Heart left ventricle (tissue), 16 donors: ENCODE results near the gene PDCD7. TPM values are rescaled to one million over a fixed set of nuclear protein-coding genes. Genes with fewer than 3 reads are reported as not detected.

Experiments
- ATAC-seq, 4 donors: fragments of 200-7000 bp; cut with Tn5 transposase; one replicate each; pipeline ENCODE4 v1.9.1; 2020 to 2022; ENCODE audit warnings: moderate library complexity in 4 of 4, mild to moderate bottlenecking in 3 of 4, moderate number of reproducible peaks in 1 of 4
- DNase-seq, 5 donors: peaks; one replicate each; pipeline ENCODE4 v3.0.0-alpha.2; 2020
- H3K27ac ChIP-seq, 12 donors: fragments of 200-600 bp; sonication (generic) in 4 of 12; one replicate each; pipeline versions ENCODE4 v1.5.0 to v1.8.0; 2016 to 2022; ENCODE audit warnings: mild to moderate bottlenecking in 2 of 12
- H3K27me3 ChIP-seq, 9 donors: fragments of 200-600 bp; sonication (generic) in 2 of 9; one replicate each; pipeline versions ENCODE4 v1.5.1 to v1.8.0; 2016 to 2022; ENCODE audit warnings: mild to moderate bottlenecking in 3 of 9
- H3K36me3 ChIP-seq, 9 donors: fragments of 200-600 bp; sonication (generic) in 2 of 9; one replicate each; pipeline versions ENCODE4 v1.5.0 to v1.8.0; 2018 to 2022; ENCODE audit warnings: mild to moderate bottlenecking in 2 of 9
- H3K4me1 ChIP-seq, 12 donors: fragments of 200-600 bp; sonication (generic) in 4 of 12; one replicate each; pipeline versions ENCODE4 v1.5.0 to v1.8.0; 2016 to 2022; ENCODE audit warnings: mild to moderate bottlenecking in 3 of 12
- H3K4me3 ChIP-seq, 12 donors: fragments of 200-600 bp; sonication (generic) in 4 of 12; one replicate each; pipeline versions ENCODE4 v1.5.0 to v1.8.0; 2017 to 2022; ENCODE audit warnings: mild to moderate bottlenecking in 9 of 12, moderate library complexity in 4 of 12
- H3K9me3 ChIP-seq, 12 donors: fragments of 200-600 bp; sonication (generic) in 4 of 12; one replicate each; pipeline versions ENCODE4 v1.5.0 to v1.8.0; 2016 to 2022; ENCODE audit warnings: mild to moderate bottlenecking in 1 of 12
- POLR2A ChIP-seq, 2 donors: fragments of 450-650 bp; IDR thresholded peaks; one replicate each; pipeline ENCODE4 v1.6.1; 2017; ENCODE audit warnings: antibody characterized with exemption in 2 of 2, mild to moderate bottlenecking in 2 of 2, moderate library complexity in 2 of 2
- WGBS, 4 donors: extraction: QIAGEN DNeasy Blood & Tissue Kit in 2 of 4; methylation state at CpG; one replicate each; pipeline versions ENCODE4 v1.1.5 to v1.1.7; 2013 to 2018; 5-methylcytosine and 5-hydroxymethylcytosine counted together
- intact Hi-C, 10 donors: fragments of 100-400 bp; cut with DNase I; formaldehyde crosslinking; loops; one replicate each; pipeline versions ENCODE4 v1.11.1 to v1.14.2; 2022
- polyA plus RNA-seq, 2 donors: library from polyadenylated mRNA; stranded (reverse); fragments of 200-250 nt; gene quantifications; one replicate each; pipeline ENCODE4 v1.2.3, GENCODE V29; 2013
- total RNA-seq, 9 donors: library from RNA; depleted of rRNA in 2 of 9; stranded (reverse); fragments of >200 nt in 2 of 9; fragmentation: NEBNext Ultra II Directional in 3 of 9; extraction: Animal tissue kit (Norgen Biotek cat#: 25700) in 3 of 9; gene quantifications; one replicate each; pipeline versions ENCODE4 v1.1.0 to v1.2.4, GENCODE V29; 2016 to 2023
- TF ChIP-seq, protein P1 (sequence below), 12 donors: fragments of 200-600 bp; sonication (generic) in 4 of 12; IDR thresholded peaks; one replicate each; pipeline versions ENCODE4 v1.5.0 to v1.8.0; 2018 to 2022; ENCODE audit warnings: antibody characterized with exemption in 12 of 12, mild to moderate bottlenecking in 5 of 12
- donor health status: ischemic (EF 13 %, LVEDD 7.1; RV severe dilation, severe dysfunction).
- donor health status: healthy with polysubstance abuse.
- donor health status: DM: no; HTN: yes; CAD: no.
- donor health status: DM: no; HTN: no; CAD: no.
- donor health status: ischemic (EF 25% LVEDD 6.9; RV normal size, moderate dysfunction).
- donor health status: ischemic (EF 25% LVEDD 5.7; RV mildly dilated, moderate dysfunction).
- donor health status: healthy.
- donor health status: DM: yes; HTN: yes; CAD: no.
- donor health status: ischemic (EF 35%, LVEDD 5.7; RV mildly dilated, moderate dysfunction).
- donor health status: nonischemic (EF 11% LVEDD 7.7; RV severe dilation, severe dysfunction).
- donor health status: DM: yes; HTN: yes; CAD: no.
- donor health status: PGD.
- donor health status: ischemic (EF 29% LVEDD 5.4; RV normal size, mild dysfunction).
- donor health status: nonischemic (EF 23%, LVEDD 6.1; RV moderate dilation, normal function).

Gene PDCD7
- total and polyA plus RNA-seq, 11 donors: 9.5 to 21.9 (median 13.7) TPM

DNA sequence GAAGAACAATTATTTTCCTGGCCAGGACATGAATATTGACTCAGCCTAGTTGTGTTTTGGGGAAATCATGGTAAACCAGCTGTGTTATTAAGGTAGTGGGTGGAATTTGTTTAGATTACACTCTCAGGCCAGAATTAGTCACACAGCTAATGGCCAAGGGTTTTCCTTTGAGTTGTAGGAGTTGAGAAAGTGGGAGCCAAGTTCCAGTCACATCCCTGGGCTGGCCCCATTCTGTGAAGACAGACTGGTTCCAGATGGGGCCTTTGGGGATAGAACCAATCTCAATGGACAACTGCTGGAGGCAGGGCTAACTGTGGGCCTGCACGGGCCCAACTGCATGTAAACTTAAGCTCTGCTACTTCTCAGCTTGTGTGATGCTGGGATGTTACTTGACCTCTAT is 64.4 kb downstream of the PDCD7 start:
- no peaks in the 10 kb centered on the region for H3K36me3 ChIP-seq
- peak overlapping the region; percentile 59 to 93 (median 81) for H3K27ac ChIP-seq
- TF ChIP-seq, protein P1, sequence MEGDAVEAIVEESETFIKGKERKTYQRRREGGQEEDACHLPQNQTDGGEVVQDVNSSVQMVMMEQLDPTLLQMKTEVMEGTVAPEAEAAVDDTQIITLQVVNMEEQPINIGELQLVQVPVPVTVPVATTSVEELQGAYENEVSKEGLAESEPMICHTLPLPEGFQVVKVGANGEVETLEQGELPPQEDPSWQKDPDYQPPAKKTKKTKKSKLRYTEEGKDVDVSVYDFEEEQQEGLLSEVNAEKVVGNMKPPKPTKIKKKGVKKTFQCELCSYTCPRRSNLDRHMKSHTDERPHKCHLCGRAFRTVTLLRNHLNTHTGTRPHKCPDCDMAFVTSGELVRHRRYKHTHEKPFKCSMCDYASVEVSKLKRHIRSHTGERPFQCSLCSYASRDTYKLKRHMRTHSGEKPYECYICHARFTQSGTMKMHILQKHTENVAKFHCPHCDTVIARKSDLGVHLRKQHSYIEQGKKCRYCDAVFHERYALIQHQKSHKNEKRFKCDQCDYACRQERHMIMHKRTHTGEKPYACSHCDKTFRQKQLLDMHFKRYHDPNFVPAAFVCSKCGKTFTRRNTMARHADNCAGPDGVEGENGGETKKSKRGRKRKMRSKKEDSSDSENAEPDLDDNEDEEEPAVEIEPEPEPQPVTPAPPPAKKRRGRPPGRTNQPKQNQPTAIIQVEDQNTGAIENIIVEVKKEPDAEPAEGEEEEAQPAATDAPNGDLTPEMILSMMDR (IDR thresholded peaks at IDR 0.05): no peak
- TF ChIP-seq POLR2A (IDR thresholded peaks at IDR 0.05): no peak
- peak; percentile 51 to 75 (median 71) for DNase-seq
- H3K4me3 ChIP-seq: no peak overlapping the region
- peaks cover 18 to 82% (median 45%) of the 10 kb centered on the region in 12 donors for H3K4me1 ChIP-seq
- 40 to 63% (median 56%) methylated on average over 1 of the region's 1 CpG for WGBS, 4 donors
- no peaks in the 10 kb centered on the region for H3K9me3 ChIP-seq
- ATAC-seq: peak; percentile 21 to 72 (median 62)
- intact Hi-C loops: no loop called here
- H3K27me3 ChIP-seq: peaks cover 0 to 23% (median 0%) of the 10 kb centered on the region in 9 donors

DNA sequence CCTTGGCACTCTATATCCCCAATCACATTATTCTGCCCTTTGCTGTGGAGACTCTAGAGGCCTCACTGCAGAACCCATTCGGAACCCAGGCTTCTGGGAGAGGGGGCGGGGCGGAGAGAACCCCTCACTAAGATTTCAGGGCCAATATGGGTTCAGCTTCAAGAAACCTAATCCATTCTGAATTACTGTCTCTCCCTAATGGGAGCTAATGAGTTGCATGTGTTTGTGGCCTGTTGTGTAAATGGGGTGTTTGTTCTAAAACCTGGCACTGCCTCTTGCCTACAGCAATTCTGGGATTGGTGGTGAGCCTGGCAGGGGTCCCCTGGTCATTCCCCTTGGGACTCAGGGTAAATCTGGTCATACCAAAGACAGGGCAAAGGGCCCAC is 65.2 kb downstream of the PDCD7 start:
- ATAC-seq: no peak
- Histone ChIP-seq H3K4me1 (peaks cover 18 to 79% (median 47%) of the 10 kb centered on the region in 12 donors), H3K36me3 (peaks cover 0 to 4% (median 0%) of the 10 kb centered on the region in 9 donors), H3K4me3 (peak overlapping the region in 9 of 12 donors; percentile 49 to 79 (median 60)), H3K27me3 (peaks cover 0 to 23% (median 0%) of the 10 kb centered on the region in 9 donors), H3K27ac (peak overlapping the region; percentile 59 to 93 (median 81)), H3K9me3 (no peaks in the 10 kb centered on the region)
- TF ChIP-seq POLR2A (IDR thresholded peaks at IDR 0.05): no peak
- TF ChIP-seq, protein P1 (IDR thresholded peaks at IDR 0.05): no peak
- intact Hi-C loops: no loop called here
- no peak for DNase-seq
- WGBS, 4 donors: 78 to 86% (median 81%) methylated on average over 3 of the region's 3 CpGs

DNA sequence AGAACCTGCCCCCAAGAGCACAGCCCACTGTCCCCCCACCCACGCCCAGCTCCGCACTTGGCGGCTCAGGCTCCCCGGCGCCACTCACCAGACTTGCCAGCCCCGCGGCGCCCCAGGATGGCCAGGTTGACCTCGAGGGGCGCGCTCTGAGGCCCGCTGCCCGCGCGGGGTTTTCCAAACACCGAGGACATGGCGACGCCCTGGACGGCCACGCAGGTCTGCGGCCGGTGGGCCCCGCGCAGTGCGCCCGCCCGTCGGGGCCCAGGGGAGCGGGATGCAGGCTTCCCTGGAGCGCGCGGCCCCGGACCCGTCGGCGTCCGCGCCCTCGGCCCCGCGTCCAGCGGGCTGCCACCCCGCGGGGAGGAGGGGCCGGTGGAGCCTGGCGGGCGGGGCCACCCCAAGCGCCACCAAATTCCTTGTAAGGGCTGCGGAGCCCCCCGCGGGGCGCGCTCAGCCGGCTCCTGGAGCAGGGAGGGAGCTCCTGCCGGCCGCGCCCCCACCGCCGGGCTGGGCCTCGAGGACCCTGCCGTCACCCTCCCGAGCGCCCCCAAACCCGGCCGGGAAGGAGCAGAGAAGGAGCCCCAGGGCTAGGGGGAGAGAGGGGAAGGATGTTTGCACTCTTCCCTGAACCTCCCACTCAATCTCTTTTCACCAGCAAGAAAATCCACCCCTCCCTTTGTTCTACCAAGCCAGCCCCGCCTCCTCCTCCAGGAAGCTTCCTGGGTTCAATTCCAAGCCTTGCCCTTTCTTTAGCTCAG is 65.8 kb downstream of the PDCD7 start, which contains the start of gene RASL12:
TSS of gene RASL12 (minus strand) at position 347 of the 758 bp plus-strand sequence. CDS start at position 191, 156 bp downstream.
- Histone ChIP-seq H3K36me3 (peaks cover 0 to 4% (median 0%) of the 10 kb centered on the region in 9 donors), H3K27me3 (peaks cover 0 to 23% (median 0%) of the 10 kb centered on the region in 9 donors), H3K4me1 (peaks cover 18 to 79% (median 50%) of the 10 kb centered on the region in 12 donors), H3K9me3 (no peaks in the 10 kb centered on the region), H3K4me3 (peak within 1 kb of the TSS; percentile 18 to 79 (median 59)), H3K27ac (peak within 1 kb of the TSS; percentile 59 to 93 (median 81))
- WGBS, 4 donors: 7 to 20% (median 13%) methylated on average over 19 to 66 of the region's 66 CpGs
- DNase-seq: peak in 2 of 5 donors; percentile 63 to 73
- intact Hi-C loops: no loop called here
- TF ChIP-seq, protein P1 (IDR thresholded peaks at IDR 0.05): no peak
- TF ChIP-seq POLR2A (IDR thresholded peaks at IDR 0.05): peak in 1 of 2 donors; percentile 37
- peak in 1 of 4 donors; percentile 19 for ATAC-seq

Other genes with a start within 250 kb of the PDCD7 start
- 1 to 10 TPM in 5 of 9 donors, under 1 TPM in 4; 0.42 to 3.4 (median 1.1) TPM for gene ANKDD1A, start 221.9 kb downstream of the PDCD7 start, total RNA-seq
- gene ANKDD1A, start 221.9 kb downstream of the PDCD7 start, polyA plus RNA-seq: 1 to 10 TPM in 1 of 2 donors, under 1 TPM in 1; 0.88 to 1.2 TPM
- gene SPG21, start 143.9 kb downstream of the PDCD7 start, total RNA-seq: 10 to 100 TPM; 38.2 to 63.6 (median 48.7) TPM
- gene SPG21, start 143.9 kb downstream of the PDCD7 start, polyA plus RNA-seq: 10 to 100 TPM; 34.9 to 70.3 TPM
- gene MTFMT, start 104.2 kb downstream of the PDCD7 start, total RNA-seq: 10 to 100 TPM; 14.3 to 41.0 (median 20.5) TPM
- 10 to 100 TPM in 1 of 2 donors, 1 to 10 TPM in 1; 6.0 to 14.4 TPM for gene MTFMT, start 104.2 kb downstream of the PDCD7 start, polyA plus RNA-seq
- gene SLC51B, start 88.4 kb downstream of the PDCD7 start, total RNA-seq: not detected
- gene SLC51B, start 88.4 kb downstream of the PDCD7 start, polyA plus RNA-seq: under 1 TPM in 1 of 2 donors, not detected in 1; 0.08 TPM
- gene RASL12, start 65.8 kb downstream of the PDCD7 start, total RNA-seq: 10 to 100 TPM in 7 of 9 donors, 1 to 10 TPM in 2; 8.3 to 35.0 (median 12.2) TPM
- 10 to 100 TPM; 13.3 to 13.7 TPM for gene RASL12, start 65.8 kb downstream of the PDCD7 start, polyA plus RNA-seq
- 10 to 100 TPM in 1 of 9 donors, 1 to 10 TPM in 8; 3.2 to 11.8 (median 4.2) TPM for gene KBTBD13, start 57.1 kb downstream of the PDCD7 start, total RNA-seq
- 1 to 10 TPM in 1 of 2 donors, under 1 TPM in 1; 0.78 to 9.0 TPM for gene KBTBD13, start 57.1 kb downstream of the PDCD7 start, polyA plus RNA-seq
- 1 to 10 TPM in 7 of 9 donors, under 1 TPM in 2; 0.93 to 2.2 (median 1.3) TPM for gene UBAP1L, start 18.6 kb downstream of the PDCD7 start, total RNA-seq
- gene UBAP1L, start 18.6 kb downstream of the PDCD7 start, polyA plus RNA-seq: 1 to 10 TPM in 1 of 2 donors, under 1 TPM in 1; 0.51 to 1.8 TPM
- gene CLPX, start 51.5 kb upstream of the PDCD7 start, total RNA-seq: 10 to 100 TPM; 43.8 to 64.8 (median 57.2) TPM
- gene CLPX, start 51.5 kb upstream of the PDCD7 start, polyA plus RNA-seq: 10 to 100 TPM; 11.2 to 29.2 TPM
- 10 to 100 TPM in 6 of 9 donors, 1 to 10 TPM in 3; 6.2 to 58.5 (median 12.3) TPM for gene CILP, start 77.7 kb upstream of the PDCD7 start, total RNA-seq
- gene CILP, start 77.7 kb upstream of the PDCD7 start, polyA plus RNA-seq: 10 to 100 TPM in 1 of 2 donors, under 1 TPM in 1; 0.76 to 12.0 TPM
- gene PARP16, start 153.1 kb upstream of the PDCD7 start, total RNA-seq: 1 to 10 TPM; 2.7 to 7.0 (median 4.8) TPM
- gene PARP16, start 153.1 kb upstream of the PDCD7 start, polyA plus RNA-seq: 1 to 10 TPM; 3.0 to 4.8 TPM
- gene RNU5A-1, start 162.2 kb upstream of the PDCD7 start, total RNA-seq: not detected
- not detected for gene RNU5A-1, start 162.2 kb upstream of the PDCD7 start, polyA plus RNA-seq
- 10 to 100 TPM in 2 of 9 donors, not detected in 7; 18.6 to 30.4 TPM for gene RNU5B-1, start 170.9 kb upstream of the PDCD7 start, total RNA-seq
- not detected for gene RNU5B-1, start 170.9 kb upstream of the PDCD7 start, polyA plus RNA-seq
- gene IGDCC3, start 244.2 kb upstream of the PDCD7 start, total RNA-seq: under 1 TPM in 3 of 9 donors, not detected in 6; 0.09 to 0.33 (median 0.22) TPM
- under 1 TPM in 1 of 2 donors, not detected in 1; 0.07 TPM for gene IGDCC3, start 244.2 kb upstream of the PDCD7 start, polyA plus RNA-seq